CD14-positive monocyte (primary cell): ENCODE results near the gene DLK2. TPM values are rescaled to one million over a fixed set of nuclear protein-coding genes. Genes with fewer than 3 reads are reported as not detected.

Source experiments
- DNase-seq, 3 donors: peaks; one replicate each; pipeline ENCODE4 v3.0.0-alpha.2; 2011 to 2022
- H2AFZ ChIP-seq: 2 replicates; pipeline ENCODE4 v1.6.0; 2012; ENCODE audit warnings: mild to moderate bottlenecking, low read depth, low read length, inconsistent platforms; ENCODE audit not compliant: insufficient read depth, poor library complexity, severe bottlenecking
- H3K27ac ChIP-seq, 2 donors: 1 replicate in 1 of 2; 2 replicates in 1 of 2; pipeline ENCODE4 v1.5.1; 2012 to 2013; ENCODE audit warnings: low read length in 2 of 2, control low read depth in 1 of 2, inconsistent platforms in 1 of 2, low read depth in 1 of 2, mild to moderate bottlenecking in 1 of 2
- H3K27me3 ChIP-seq, 2 donors: one replicate each; pipeline versions ENCODE4 v1.6.0 to v1.6.1; 2011 to 2013; ENCODE audit warnings: low read length in 2 of 2; ENCODE audit not compliant: control insufficient read depth in 2 of 2, insufficient read depth in 2 of 2
- H3K36me3 ChIP-seq, 2 donors: replicated peaks in 1 of 2; 1 replicate in 1 of 2; 2 replicates in 1 of 2; pipeline versions ENCODE4 v1.5.1 to v1.6.1; 2012 to 2013; ENCODE audit warnings: low read length in 2 of 2, control low read depth in 1 of 2, inconsistent platforms in 1 of 2, mild to moderate bottlenecking in 1 of 2; ENCODE audit not compliant: insufficient read depth in 2 of 2, control insufficient read depth in 1 of 2
- H3K4me1 ChIP-seq, 2 donors: 1 replicate in 1 of 2; 2 replicates in 1 of 2; pipeline versions ENCODE4 v1.5.1 to v1.6.1; 2012 to 2013; ENCODE audit warnings: low read length in 2 of 2, control low read depth in 1 of 2, inconsistent platforms in 1 of 2, mild to moderate bottlenecking in 1 of 2, moderate library complexity in 1 of 2; ENCODE audit not compliant: insufficient read depth in 2 of 2, control insufficient read depth in 1 of 2
- H3K4me2 ChIP-seq: replicated peaks from 2 replicates; pipeline ENCODE3; 2012; ENCODE audit warnings: low read length, moderate library complexity, mild to moderate bottlenecking; ENCODE audit not compliant: poor library complexity, severe bottlenecking; ENCODE audit errors: extremely low read depth
- H3K4me3 ChIP-seq, 3 experiments: fragments of 200-600 bp in 1 of 3; sonication (generic) in 1 of 3; replicated peaks in 1 of 3; 1 replicate in 2 of 3; 2 replicates in 1 of 3; pipeline ENCODE4 v1.5.1; 2011 to 2013; ENCODE audit warnings: low read length in 3 of 3, mild to moderate bottlenecking in 3 of 3, control low read depth in 2 of 3, low read depth in 2 of 3, inconsistent platforms in 1 of 3, moderate library complexity in 1 of 3
- H3K79me2 ChIP-seq: 2 replicates; pipeline ENCODE4 v1.6.0; 2012; ENCODE audit warnings: mild to moderate bottlenecking, control low read depth, inconsistent platforms, low read length, moderate library complexity; ENCODE audit not compliant: insufficient read depth
- H3K9ac ChIP-seq: 2 replicates; pipeline ENCODE4 v1.6.0; 2017; ENCODE audit warnings: low read length, mild to moderate bottlenecking; ENCODE audit not compliant: insufficient read depth, poor library complexity, severe bottlenecking
- H3K9me3 ChIP-seq, 2 donors: replicated peaks in 1 of 2; 1 replicate in 1 of 2; 2 replicates in 1 of 2; pipeline versions ENCODE4 v1.5.1 to v1.6.1; 2012 to 2013; ENCODE audit warnings: low read length in 2 of 2, control low read depth in 1 of 2; ENCODE audit not compliant: control insufficient read depth in 1 of 2, insufficient read depth in 1 of 2
- H4K20me1 ChIP-seq: 2 replicates; pipeline ENCODE4 v1.6.0; 2012; ENCODE audit warnings: mild to moderate bottlenecking, low read length, control low read depth, moderate library complexity; ENCODE audit not compliant: insufficient read depth
- H3K27ac Mint-ChIP-seq, 7 donors: one replicate each; pipeline ENCODE4 v1.8.0; 2020; ENCODE audit warnings: mild to moderate bottlenecking in 7 of 7, mixed read lengths in 7 of 7, moderate library complexity in 6 of 7, inconsistent platforms in 2 of 7
- H3K27me3 Mint-ChIP-seq, 3 donors: one replicate each; pipeline ENCODE4 v1.8.0; 2021 to 2022; ENCODE audit warnings: low read depth in 3 of 3, mild to moderate bottlenecking in 3 of 3, mixed read lengths in 3 of 3, moderate library complexity in 3 of 3, inconsistent platforms in 1 of 3
- H3K36me3 Mint-ChIP-seq, 2 donors: one replicate each; pipeline ENCODE4 v1.8.0; 2020; ENCODE audit warnings: mixed read lengths in 2 of 2, inconsistent platforms in 1 of 2, mild to moderate bottlenecking in 1 of 2
- H3K4me1 Mint-ChIP-seq: one replicate; pipeline ENCODE4 v1.8.0; 2020; ENCODE audit warnings: mild to moderate bottlenecking, mixed read lengths
- H3K4me3 Mint-ChIP-seq, 2 donors: one replicate each; pipeline ENCODE4 v1.8.0; 2020; ENCODE audit warnings: mild to moderate bottlenecking in 2 of 2, mixed read lengths in 2 of 2, moderate library complexity in 1 of 2
- H3K9me3 Mint-ChIP-seq, 7 donors: one replicate each; pipeline ENCODE4 v1.8.0; 2020 to 2022; ENCODE audit warnings: mixed read lengths in 7 of 7, mild to moderate bottlenecking in 6 of 7, moderate library complexity in 6 of 7, inconsistent platforms in 2 of 7
- WGBS: methylation state at CpG from one replicate; pipeline ENCODE4 v1.1.5; 2013; ENCODE audit warnings: missing lambda C conversion rate; ENCODE audit not compliant: insufficient coverage; 5-methylcytosine and 5-hydroxymethylcytosine counted together
- intact Hi-C, 2 donors: fragments of 100-400 bp; cut with micrococcal nuclease; formaldehyde crosslinking; loops; one replicate each; pipeline versions ENCODE4 v1.15.0 to v1.15.1; 2023
- polyA plus RNA-seq, 3 donors: library from polyadenylated mRNA; depleted of rRNA in 1 of 3; unstranded in 2 of 3; stranded (reverse) in 1 of 3; fragments of 300-500 nt in 2 of 3; fragments of >200 nt in 1 of 3; fragmentation: Illumina TruSeq in 2 of 3; gene quantifications; 1 replicate in 2 of 3; 2 replicates in 1 of 3; pipeline ENCODE4 v1.2.3, GENCODE V29; 2012 to 2021
- small RNA-seq: library from RNA; depleted of rRNA; stranded (forward); fragments of <200 nt; gene quantifications from one replicate; pipeline ENCODE3, GENCODE V24; 2012; ENCODE audit warnings: low read depth; ENCODE audit not compliant: insufficient read length
- TF ChIP-seq, protein P1 (sequence below): fragments of 200-600 bp; IDR thresholded peaks from one replicate; pipeline ENCODE4 v1.8.0; 2022; ENCODE audit warnings: antibody characterized with exemption, mild to moderate bottlenecking

Gene DLK2
- polyA plus RNA-seq, 3 donors, result 0.08 TPM; not detected in 2

DNA sequence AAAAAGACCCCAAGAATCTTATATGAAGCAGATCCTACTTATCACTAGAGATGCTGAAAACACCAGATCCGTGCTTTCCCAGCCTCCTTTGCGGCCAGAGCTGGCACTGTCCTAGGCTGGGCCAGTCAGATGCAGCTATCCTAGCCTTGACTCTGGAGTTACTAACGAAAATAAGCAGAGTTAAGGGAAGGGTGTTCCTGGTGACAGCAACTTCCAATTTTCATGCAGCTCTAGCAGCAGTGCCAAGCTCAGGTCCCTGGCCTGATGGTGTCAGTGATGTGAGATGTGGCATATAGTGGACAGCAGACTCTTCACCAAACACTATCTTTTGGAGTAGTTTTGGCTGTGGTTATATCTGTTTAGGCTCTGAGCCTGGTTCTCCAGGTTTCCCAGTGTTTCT, 53.6 kb downstream of the DLK2 start:
- H3K27me3 Mint-ChIP-seq, result peaks cover 15 to 20% (median 17%) of the 10 kb centered on the region in 3 donors

More for the DNA sequence above, 53.6 kb downstream of the DLK2 start:
- Histone ChIP-seq H3K9ac (no peak overlapping the region), H4K20me1 (no peaks in the 10 kb centered on the region), H3K4me1 (no peaks in the 10 kb centered on the region), H3K79me2 (no peaks in the 10 kb centered on the region), H3K36me3 (no peaks in the 10 kb centered on the region), H2AFZ (no peak overlapping the region), H3K4me2 (no peak overlapping the region), H3K4me3 (no peak overlapping the region), H3K9me3 (no peaks in the 10 kb centered on the region), H3K27ac (no peak overlapping the region), H3K27me3 (peaks cover 4 to 10% of the 10 kb centered on the region in 2 donors)
- Mint-ChIP-seq H3K4me1 (peaks cover 2% of the 10 kb centered on the region), H3K27ac (no peak overlapping the region), H3K36me3 (no peaks in the 10 kb centered on the region), H3K4me3 (no peak overlapping the region), H3K9me3 (peaks cover 0 to 5% (median 3%) of the 10 kb centered on the region in 7 donors)
- WGBS, result 96% methylated on average over 3 of the region's 3 CpGs
- TF ChIP-seq, protein P1, sequence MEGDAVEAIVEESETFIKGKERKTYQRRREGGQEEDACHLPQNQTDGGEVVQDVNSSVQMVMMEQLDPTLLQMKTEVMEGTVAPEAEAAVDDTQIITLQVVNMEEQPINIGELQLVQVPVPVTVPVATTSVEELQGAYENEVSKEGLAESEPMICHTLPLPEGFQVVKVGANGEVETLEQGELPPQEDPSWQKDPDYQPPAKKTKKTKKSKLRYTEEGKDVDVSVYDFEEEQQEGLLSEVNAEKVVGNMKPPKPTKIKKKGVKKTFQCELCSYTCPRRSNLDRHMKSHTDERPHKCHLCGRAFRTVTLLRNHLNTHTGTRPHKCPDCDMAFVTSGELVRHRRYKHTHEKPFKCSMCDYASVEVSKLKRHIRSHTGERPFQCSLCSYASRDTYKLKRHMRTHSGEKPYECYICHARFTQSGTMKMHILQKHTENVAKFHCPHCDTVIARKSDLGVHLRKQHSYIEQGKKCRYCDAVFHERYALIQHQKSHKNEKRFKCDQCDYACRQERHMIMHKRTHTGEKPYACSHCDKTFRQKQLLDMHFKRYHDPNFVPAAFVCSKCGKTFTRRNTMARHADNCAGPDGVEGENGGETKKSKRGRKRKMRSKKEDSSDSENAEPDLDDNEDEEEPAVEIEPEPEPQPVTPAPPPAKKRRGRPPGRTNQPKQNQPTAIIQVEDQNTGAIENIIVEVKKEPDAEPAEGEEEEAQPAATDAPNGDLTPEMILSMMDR, result no peak
- intact Hi-C loops, result loop anchor here in 1 of 2 donors (5.0 kb wide), 1 partner anchor 129 kb away; no protein-coding TSS in a partner anchor
- no peak for DNase-seq

Small RNAs within 50 kb of the gene (small RNA-seq; reads per million reads assigned to genes)
- gene MIR6780B (not detected), gene RNU6-1113P (not detected)

Other genes starting within 250 kb of the DLK2 start
- gene DNPH1, start 226.1 kb downstream of the DLK2 start, polyA plus RNA-seq, result 10 to 100 TPM; 31.9 to 55.4 (median 42.7) TPM
- not detected for gene TTBK1, start 212.1 kb downstream of the DLK2 start, polyA plus RNA-seq
- gene SLC22A7, start 157.3 kb downstream of the DLK2 start, polyA plus RNA-seq, result not detected
- gene CRIP3, start 146.7 kb downstream of the DLK2 start, polyA plus RNA-seq, result 10 to 100 TPM in 1 of 3 donors, 1 to 10 TPM in 2; 1.2 to 12.8 (median 1.6) TPM
- gene ZNF318, start 85.9 kb downstream of the DLK2 start, polyA plus RNA-seq, result 10 to 100 TPM in 1 of 3 donors, 1 to 10 TPM in 2; 3.2 to 19.4 (median 3.6) TPM
- gene ABCC10, start 28.0 kb downstream of the DLK2 start, polyA plus RNA-seq, result 10 to 100 TPM in 2 of 3 donors, 1 to 10 TPM in 1; 7.6 to 32.8 (median 10.2) TPM
- gene TJAP1, start 22.0 kb upstream of the DLK2 start, polyA plus RNA-seq, result 10 to 100 TPM in 1 of 3 donors, 1 to 10 TPM in 2; 3.2 to 43.4 (median 3.2) TPM
- not detected for gene LRRC73, start 54.8 kb upstream of the DLK2 start, polyA plus RNA-seq
- gene YIPF3, start 61.4 kb upstream of the DLK2 start, polyA plus RNA-seq, result 100 to 1,000 TPM; 112 to 126 (median 123) TPM
- gene POLR1C, start 61.5 kb upstream of the DLK2 start, polyA plus RNA-seq, result 10 to 100 TPM in 1 of 3 donors, 1 to 10 TPM in 2; 4.5 to 18.3 (median 6.1) TPM
- gene XPO5, start 120.5 kb upstream of the DLK2 start, polyA plus RNA-seq, result 10 to 100 TPM in 2 of 3 donors, 1 to 10 TPM in 1; 8.0 to 17.5 (median 13.8) TPM
- gene POLH, start 120.6 kb upstream of the DLK2 start, polyA plus RNA-seq, result 1 to 10 TPM; 2.0 to 2.6 (median 2.1) TPM
- 100 to 1,000 TPM in 1 of 3 donors, 1 to 10 TPM in 2; 3.6 to 120 (median 4.9) TPM for gene GTPBP2, start 173.7 kb upstream of the DLK2 start, polyA plus RNA-seq
- 10 to 100 TPM; 17.3 to 33.5 (median 26.5) TPM for gene MAD2L1BP, start 180.3 kb upstream of the DLK2 start, polyA plus RNA-seq
- gene RSPH9, start 189.5 kb upstream of the DLK2 start, polyA plus RNA-seq, result under 1 TPM; 0.05 to 0.52 (median 0.13) TPM
- gene MRPS18A, start 232.2 kb upstream of the DLK2 start, polyA plus RNA-seq, result 10 to 100 TPM; 17.3 to 45.3 (median 41.4) TPM